IMR-90 (cell line): ENCODE results near the gene FNDC3B. TPM values are rescaled to one million over a fixed set of nuclear protein-coding genes. Genes with fewer than 3 reads are reported as not detected.

Source experiments
- ATAC-seq: fragments of 200-7000 bp; cut with Tn5 transposase; 2 replicates; pipeline ENCODE4 v1.9.1; 2020; ENCODE audit warnings: low read depth, mild to moderate bottlenecking, moderate library complexity
- BruUV-seq: library from RNA; stranded (reverse); fragments of 400-500 nt; replicated peaks from 2 replicates; lab custom pipeline; 2021; lab: Mats Ljungman, UMichigan
- CTCF ChIA-PET: fragments of 300-600 bp; formaldehyde crosslinking; extraction: SDS; loops from one replicate; lab custom pipeline; 2021; ENCODE audit warnings: antibody characterized with exemption; lab: Yijun Ruan, JAX
- POLR2A ChIA-PET: fragments of 300-600 bp; sonication (Branson Sonifier 250); formaldehyde crosslinking; loops from one replicate; lab custom pipeline; 2022; ENCODE audit warnings: antibody characterized with exemption; ENCODE audit not compliant: unreplicated experiment; lab: Charles Lee
- DNase-seq: peaks from one replicate; pipeline ENCODE4 v3.0.0; 2013
- H2AFZ ChIP-seq: replicated peaks from 2 replicates; pipeline ENCODE3; 2013; ENCODE audit warnings: low read length, mild to moderate bottlenecking; ENCODE audit not compliant: poor library complexity
- H2AK5ac ChIP-seq: 2 replicates; pipeline ENCODE4 v1.6.1; 2013; ENCODE audit warnings: low read depth, low read length, inconsistent platforms
- H2AK9ac ChIP-seq: replicated peaks from 2 replicates; pipeline ENCODE3; 2013; ENCODE audit warnings: mild to moderate bottlenecking, low read depth, low read length, moderate library complexity; ENCODE audit not compliant: poor library complexity
- H2BK120ac ChIP-seq: 2 replicates; pipeline ENCODE4 v1.6.1; 2013; ENCODE audit warnings: low read depth, low read length, inconsistent platforms
- H2BK15ac ChIP-seq: 3 replicates; pipeline ENCODE4 v1.6.1; 2013; ENCODE audit warnings: low read depth, low read length, inconsistent platforms
- H2BK20ac ChIP-seq: 2 replicates; pipeline ENCODE4 v1.6.1; 2013; ENCODE audit warnings: low read depth, mild to moderate bottlenecking, inconsistent platforms, low read length, moderate library complexity
- H2BK5ac ChIP-seq: 2 replicates; pipeline ENCODE4 v1.6.1; 2013; ENCODE audit warnings: mild to moderate bottlenecking, low read depth, low read length, inconsistent platforms; ENCODE audit not compliant: poor library complexity, severe bottlenecking
- H3K14ac ChIP-seq: replicated peaks from 2 replicates; pipeline ENCODE4 v1.6.1; 2013; ENCODE audit warnings: low read depth, low read length, inconsistent platforms
- H3K18ac ChIP-seq: 2 replicates; pipeline ENCODE4 v1.6.1; 2013; ENCODE audit warnings: low read depth, low read length, control low read depth
- H3K23ac ChIP-seq: 2 replicates; pipeline ENCODE4 v1.6.1; 2013; ENCODE audit warnings: low read depth, low read length, inconsistent platforms
- H3K27ac ChIP-seq: 2 replicates; pipeline ENCODE4 v1.5.1; 2013; ENCODE audit warnings: mild to moderate bottlenecking, control low read depth, low read length; ENCODE audit not compliant: insufficient read depth
- H3K27me3 ChIP-seq: 2 replicates; pipeline ENCODE4 v1.6.1; 2013; ENCODE audit warnings: low read length; ENCODE audit not compliant: control insufficient read depth, insufficient read depth
- H3K36me3 ChIP-seq: 2 replicates; pipeline ENCODE4 v1.6.1; 2013; ENCODE audit warnings: low read length, mixed read lengths; ENCODE audit not compliant: control insufficient read depth, insufficient read depth
- H3K4ac ChIP-seq: 2 replicates; pipeline ENCODE4 v1.6.1; 2013; ENCODE audit warnings: low read depth, low read length, inconsistent platforms
- H3K4me1 ChIP-seq: 2 replicates; pipeline ENCODE4 v1.6.1; 2013; ENCODE audit warnings: low read length, mixed read lengths; ENCODE audit not compliant: control insufficient read depth, insufficient read depth
- H3K4me2 ChIP-seq: 2 replicates; pipeline ENCODE4 v1.6.1; 2013; ENCODE audit warnings: low read depth, mild to moderate bottlenecking, control low read depth, low read length, moderate library complexity
- H3K4me3 ChIP-seq: 2 replicates; pipeline ENCODE4 v1.5.1; 2013; ENCODE audit warnings: low read depth, mild to moderate bottlenecking, control low read depth, low read length, moderate library complexity; ENCODE audit not compliant: insufficient read depth
- H3K56ac ChIP-seq: 2 replicates; pipeline ENCODE4 v1.6.1; 2013; ENCODE audit warnings: low read length, inconsistent platforms; ENCODE audit not compliant: insufficient read depth; ENCODE audit errors: extremely low read depth
- H3K79me1 ChIP-seq, 2 experiments: 2 replicates each; pipeline ENCODE4 v1.6.1; 2013; ENCODE audit warnings: low read length in 2 of 2, inconsistent platforms in 1 of 2, low read depth in 1 of 2
- H3K9ac ChIP-seq: 2 replicates; pipeline ENCODE4 v1.6.1; 2013; ENCODE audit warnings: low read depth, low read length, control low read depth
- H3K9me1 ChIP-seq: 2 replicates; pipeline ENCODE4 v1.6.1; 2013; ENCODE audit warnings: low read length, inconsistent platforms; ENCODE audit not compliant: insufficient read depth
- H3K9me3 ChIP-seq: 2 replicates; pipeline ENCODE4 v1.6.1; 2013; ENCODE audit warnings: low read length; ENCODE audit not compliant: control insufficient read depth, insufficient read depth
- H4K20me1 ChIP-seq: 2 replicates; pipeline ENCODE4 v1.6.1; 2013; ENCODE audit warnings: low read length, inconsistent platforms; ENCODE audit not compliant: insufficient read depth
- H4K5ac ChIP-seq: 2 replicates; pipeline ENCODE4 v1.6.1; 2013; ENCODE audit warnings: mild to moderate bottlenecking, low read depth, low read length, control low read depth
- H4K8ac ChIP-seq, 2 experiments: 2 replicates each; pipeline ENCODE4 v1.6.1; 2013; ENCODE audit warnings: low read depth in 2 of 2, low read length in 2 of 2, control low read depth in 1 of 2, inconsistent platforms in 1 of 2
- H4K91ac ChIP-seq: 2 replicates; pipeline ENCODE4 v1.6.1; 2013; ENCODE audit warnings: low read depth, low read length, inconsistent platforms; ENCODE audit not compliant: insufficient read depth
- MAFK ChIP-seq: IDR thresholded peaks from 2 replicates; pipeline ENCODE4 v1.6.1; 2012; ENCODE audit warnings: low read depth, low read length, improper control_type of control experiment
- WGBS, 2 experiments: methylation state at CpG; one replicate each; pipeline versions ENCODE4 v1.1.5 to v1.1.7; 2013; ENCODE audit warnings: missing lambda C conversion rate in 2 of 2; ENCODE audit not compliant: insufficient read length in 1 of 2; ENCODE audit errors: extremely low coverage in 2 of 2; 5-methylcytosine and 5-hydroxymethylcytosine counted together
- dilution Hi-C: fragments of 300-500 bp; cut with HindIII; formaldehyde crosslinking; loops from one replicate; pipeline ENCODE4 v1.14.3; 2018; ENCODE audit warnings: low sequenced_read_pairs; ENCODE audit not compliant: unreplicated experiment
- in situ Hi-C: fragments of 300-500 bp; cut with MboI; formaldehyde crosslinking; loops from 3 replicates; pipeline ENCODE4 v1.14.3; 2019; ENCODE audit warnings: low sequenced_read_pairs, inconsistent platforms, mixed read lengths
- intact Hi-C: fragments of 100-400 bp; cut with micrococcal nuclease; formaldehyde crosslinking; loops from 2 replicates; pipeline ENCODE4 v1.10.0; 2022
- polyA plus RNA-seq, 3 experiments: library from polyadenylated mRNA; depleted of rRNA; stranded (reverse); fragments of >200 nt; gene quantifications; 2 replicates each; pipeline ENCODE4 v1.2.3, GENCODE V29; 2012; ENCODE audit warnings: low replicate concordance in 1 of 3
- total RNA-seq: library from RNA; depleted of rRNA; stranded (reverse); fragments of >200 nt; gene quantifications from 2 replicates; pipeline ENCODE4 v1.2.3, GENCODE V29; 2012

The FNDC3B gene
- total and polyA plus RNA-seq, 2 of the 4 experiments (the other 2 are of a cell fraction) = 23.9 to 150 TPM

GRCh38 chr3:172296248-172296974 is 257.0 kb downstream of the FNDC3B start:
- Histone ChIP-seq H2BK120ac (no peak overlapping the region), H3K4me1 (peaks cover 6% of the 10 kb centered on the region), H3K4me2 (no peak overlapping the region), H4K91ac (no peak overlapping the region), H2AK9ac (peak overlapping the region; percentile 69), H3K9me3 (no peaks in the 10 kb centered on the region), H3K18ac (no peak overlapping the region), H4K5ac (no peak overlapping the region), H2BK5ac (no peak overlapping the region), H3K27ac (no peak overlapping the region), H3K79me1 (peaks cover 25 to 73% of the 10 kb centered on the region in 2 experiments), H3K56ac (no peak overlapping the region), H2AFZ (no peak overlapping the region), H3K23ac (no peak overlapping the region; the same call in 1 of the 2 replicates), H3K4me3 (no peak overlapping the region), H3K14ac (no peak overlapping the region), H4K8ac (no peak overlapping the region), H2BK20ac (no peak overlapping the region), H2BK15ac (no peak overlapping the region), H2AK5ac (peak overlapping the region; percentile 54; the same call in 1 of the 2 replicates), H3K27me3 (no peaks in the 10 kb centered on the region), H3K4ac (no peak overlapping the region), H3K36me3 (peaks cover 28% of the 10 kb centered on the region), H3K9me1 (peaks cover 27% of the 10 kb centered on the region), H3K9ac (no peak overlapping the region), H4K20me1 (peaks cover 42% of the 10 kb centered on the region)
- DNase-seq = no peak
- BruUV-seq = no TSS peak
- intact Hi-C loops = no loop called here
- TF ChIP-seq MAFK = no peak
- dilution Hi-C loops = no loop called here
- POLR2A ChIA-PET = no interaction called here
- CTCF ChIA-PET = interaction anchor here (0.7 kb wide), 1 partner anchor 181 kb away, joined by 5 read pairs; no protein-coding TSS in a partner anchor
- WGBS, 2 experiments = 100% methylated on average over 3 of the region's 9 CpGs; no CpG with 5 or more reads in 1 of the 2 experiments
- in situ Hi-C loops = no loop called here
- ATAC-seq = no peak
